HCT116 (cell line): ENCODE results near the gene TMEM117. TPM values are rescaled to one million over a fixed set of nuclear protein-coding genes. Genes with fewer than 3 reads are reported as not detected.

Source experiments
- ATAC-seq: fragments of 200-7000 bp; cut with Tn5 transposase; 2 replicates; pipeline ENCODE4 v1.9.1; 2020; ENCODE audit warnings: mild to moderate bottlenecking, moderate library complexity
- BruUV-seq: library from RNA; stranded (reverse); fragments of 400-500 nt; replicated peaks from 2 replicates; lab custom pipeline; 2021; lab: Mats Ljungman, UMichigan
- CTCF ChIA-PET: fragments of 300-600 bp; sonication (Branson Sonifier 250); formaldehyde crosslinking; loops from one replicate; lab custom pipeline; 2021; ENCODE audit warnings: antibody characterized with exemption; lab: Charles Lee
- POLR2A ChIA-PET: fragments of 300-600, 350-600 bp; sonication (Branson Sonifier 250); formaldehyde crosslinking; loops from one replicate; lab custom pipeline; 2021; ENCODE audit warnings: antibody characterized with exemption; lab: Charles Lee
- RAD21 ChIA-PET, 2 experiments: fragments of 300-600 bp; sonication (Branson Sonifier 250); formaldehyde crosslinking; loops; one replicate each; lab custom pipeline; 2023; ENCODE audit warnings: low total read pairs in 2 of 2; ENCODE audit not compliant: uncharacterized antibody in 2 of 2, unreplicated experiment in 2 of 2, low non-redundant PET in 1 of 2; lab: Charles Lee
- DNase-seq: peaks from one replicate; pipeline ENCODE4 v3.0.0-alpha.2; 2010; ENCODE audit warnings: low read depth, low spot score
- H2AFZ ChIP-seq: fragments of 200-600 bp; shearing (Covaris generic), sonication (generic); 2 replicates; pipeline ENCODE4 v1.6.1; 2017; ENCODE audit warnings: low read depth, mixed run types, mixed read lengths, antibody characterized with exemption, low read length; ENCODE audit not compliant: poor library complexity, severe bottlenecking
- H3K27ac ChIP-seq: 2 replicates; pipeline ENCODE4 v1.5.1; 2012; ENCODE audit warnings: low read depth, low read length
- H3K27me3 ChIP-seq: fragments of 200-600 bp; sonication (generic); 2 replicates; pipeline ENCODE4 v1.6.1; 2016; ENCODE audit warnings: mixed run types, low read length, mixed read lengths; ENCODE audit not compliant: insufficient read depth
- H3K36me3 ChIP-seq, 2 experiments: fragments of 200-500 bp in 1 of 2; fragments of 200-600 bp in 1 of 2; sonication (Bioruptor generic) in 1 of 2; sonication (generic) in 1 of 2; 2 replicates each; pipeline versions ENCODE4 v1.5.1 to v1.6.1; 2014 to 2016; ENCODE audit warnings: low read length in 2 of 2, inconsistent platforms in 1 of 2, mixed read lengths in 1 of 2, mixed run types in 1 of 2; ENCODE audit not compliant: insufficient read depth in 2 of 2, control insufficient read depth in 1 of 2
- H3K4me1 ChIP-seq, 2 experiments: fragments of 200-600 bp in 1 of 2; sonication (generic) in 1 of 2; 2 replicates each; pipeline versions ENCODE4 v1.5.1 to v1.6.1; 2012 to 2017; ENCODE audit warnings: low read length in 2 of 2, inconsistent platforms in 1 of 2, mild to moderate bottlenecking in 1 of 2, mixed read lengths in 1 of 2, mixed run types in 1 of 2, moderate library complexity in 1 of 2; ENCODE audit not compliant: insufficient read depth in 2 of 2, control insufficient read depth in 1 of 2
- H3K4me2 ChIP-seq: fragments of 200-600 bp; sonication (generic); 2 replicates; pipeline ENCODE4 v1.6.1; 2017; ENCODE audit warnings: mixed run types, low read length, mixed read lengths
- H3K4me3 ChIP-seq, 2 experiments: fragments of 200-600 bp in 1 of 2; sonication (generic) in 1 of 2; replicated peaks in 1 of 2; 2 replicates each; pipeline ENCODE4 v1.5.1; 2011 to 2016; ENCODE audit warnings: low read length in 2 of 2, control low read depth in 1 of 2, low read depth in 1 of 2, mild to moderate bottlenecking in 1 of 2, mixed read lengths in 1 of 2, mixed run types in 1 of 2
- H3K79me2 ChIP-seq: fragments of 200-600 bp; sonication (generic); 2 replicates; pipeline ENCODE4 v1.6.1; 2017; ENCODE audit warnings: mild to moderate bottlenecking, mixed run types, low read length, moderate library complexity, mixed read lengths; ENCODE audit not compliant: insufficient read depth
- H3K9ac ChIP-seq: fragments of 200-600 bp; sonication (generic); 2 replicates; pipeline ENCODE4 v1.6.1; 2016; ENCODE audit warnings: low read length, mixed read lengths
- H3K9me2 ChIP-seq: fragments of 200-600 bp; sonication (generic), shearing (Covaris generic); 2 replicates; pipeline ENCODE4 v1.6.1; 2017; ENCODE audit warnings: mixed run types, mild to moderate bottlenecking, moderate library complexity; ENCODE audit not compliant: insufficient read depth
- H3K9me3 ChIP-seq, 2 experiments: fragments of 200-500 bp in 1 of 2; fragments of 200-600 bp in 1 of 2; sonication (Bioruptor generic) in 1 of 2; sonication (generic) in 1 of 2; 2 replicates each; pipeline ENCODE4 v1.6.1; 2014 to 2017; ENCODE audit warnings: low read length in 2 of 2, mixed read lengths in 2 of 2, inconsistent platforms in 1 of 2, low read depth in 1 of 2, mild to moderate bottlenecking in 1 of 2, mixed run types in 1 of 2, moderate library complexity in 1 of 2; ENCODE audit not compliant: control insufficient read depth in 1 of 2, insufficient read depth in 1 of 2
- H4K20me1 ChIP-seq: fragments of 200-600 bp; sonication (generic), shearing (Covaris generic); 2 replicates; pipeline ENCODE4 v1.6.1; 2017; ENCODE audit warnings: mixed run types, mild to moderate bottlenecking, moderate library complexity; ENCODE audit not compliant: insufficient read depth
- CEBPB ChIP-seq: IDR thresholded peaks from 2 replicates; pipeline ENCODE4 v1.6.1; 2012; ENCODE audit warnings: low read depth
- EGR1 ChIP-seq: IDR thresholded peaks from 2 replicates; pipeline ENCODE4 v1.6.1; 2012; ENCODE audit warnings: low read depth
- EZH2 ChIP-seq: fragments of 200-600 bp; sonication (generic); IDR thresholded peaks from 2 replicates; pipeline ENCODE4 v1.6.1; 2017; ENCODE audit warnings: antibody characterized with exemption, mixed run types
- RAD21 ChIP-seq: IDR thresholded peaks from 2 replicates; pipeline ENCODE4 v1.6.1; 2012; ENCODE audit warnings: low read depth, mild to moderate bottlenecking
- SIN3A ChIP-seq: IDR thresholded peaks from 2 replicates; pipeline ENCODE4 v1.6.1; 2012; ENCODE audit warnings: low read depth
- SP1 ChIP-seq: IDR thresholded peaks from 2 replicates; pipeline ENCODE4 v1.6.1; 2012; ENCODE audit warnings: low read depth
- TCF7L2 ChIP-seq: IDR thresholded peaks from 2 replicates; pipeline ENCODE4 v1.7.0; 2011; ENCODE audit warnings: borderline replicate concordance, inconsistent platforms; ENCODE audit not compliant: insufficient read depth, insufficient read length; ENCODE audit errors: extremely low read depth
- YY1 ChIP-seq: IDR thresholded peaks from 2 replicates; pipeline ENCODE4 v1.6.1; 2011; ENCODE audit warnings: low read length, low read depth, moderate library complexity, mild to moderate bottlenecking; ENCODE audit not compliant: insufficient replicate concordance; ENCODE audit errors: extremely low read depth
- intact Hi-C: fragments of 100-400 bp; cut with micrococcal nuclease; formaldehyde crosslinking; loops from 2 replicates; pipeline ENCODE4 v1.10.0; 2022
- total RNA-seq: library from RNA; stranded (reverse); gene quantifications from one replicate; pipeline ENCODE4 v1.2.1, GENCODE V29; 2021; ENCODE audit not compliant: unreplicated experiment
- TF ChIP-seq, protein P1 (sequence below): IDR thresholded peaks from 2 replicates; pipeline ENCODE4 v1.6.1; 2012; ENCODE audit warnings: low read depth
- TF ChIP-seq, protein P2 (sequence below), 3 experiments: fragments of 200-600 bp in 1 of 3; sonication (generic) in 1 of 3; IDR thresholded peaks in 2 of 3; conservative IDR thresholded peaks in 1 of 3; 2 replicates each; pipeline ENCODE4 v1.5.1; 2012 to 2017; ENCODE audit warnings: low read depth in 2 of 3, low read length in 2 of 3, antibody characterized with exemption in 1 of 3, borderline replicate concordance in 1 of 3, control low read depth in 1 of 3, mild to moderate bottlenecking in 1 of 3, mixed read lengths in 1 of 3, mixed run types in 1 of 3, moderate library complexity in 1 of 3; ENCODE audit not compliant: insufficient read depth in 1 of 3

Gene TMEM117
- total RNA-seq, 1 experiment from 2014 or later: 3.6 TPM

DNA sequence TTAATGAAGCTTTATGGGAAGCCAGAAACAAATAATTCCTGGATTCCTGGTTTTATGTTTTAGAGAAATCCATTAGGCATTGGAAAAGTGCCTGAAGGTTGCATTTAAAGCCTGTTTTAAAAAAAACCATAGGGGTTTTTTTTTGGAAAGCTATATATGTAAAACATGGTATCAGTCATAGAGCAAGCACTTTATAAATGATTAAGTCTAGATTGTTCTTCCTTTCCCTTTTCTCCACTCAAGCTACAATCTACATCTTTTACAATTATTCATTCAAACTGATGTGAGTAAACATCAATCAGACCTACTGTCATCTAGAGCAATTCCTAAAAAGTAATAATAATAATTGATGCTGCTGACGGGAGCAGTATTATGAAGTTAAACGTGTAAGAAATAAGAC is 500.7 kb downstream of the TMEM117 start:
- POLR2A ChIA-PET: no interaction called here
- H3K9me2 ChIP-seq: no peaks in the 10 kb centered on the region
- H4K20me1 ChIP-seq: no peaks in the 10 kb centered on the region
- no peak for DNase-seq
- H3K4me3 ChIP-seq: no peak overlapping the region
- H3K79me2 ChIP-seq: no peaks in the 10 kb centered on the region
- no peak for TF ChIP-seq YY1
- no peak for TF ChIP-seq CEBPB
- no peak for TF ChIP-seq SP1
- no peak for TF ChIP-seq RAD21
- no peak for TF ChIP-seq EZH2
- TF ChIP-seq, protein P1, sequence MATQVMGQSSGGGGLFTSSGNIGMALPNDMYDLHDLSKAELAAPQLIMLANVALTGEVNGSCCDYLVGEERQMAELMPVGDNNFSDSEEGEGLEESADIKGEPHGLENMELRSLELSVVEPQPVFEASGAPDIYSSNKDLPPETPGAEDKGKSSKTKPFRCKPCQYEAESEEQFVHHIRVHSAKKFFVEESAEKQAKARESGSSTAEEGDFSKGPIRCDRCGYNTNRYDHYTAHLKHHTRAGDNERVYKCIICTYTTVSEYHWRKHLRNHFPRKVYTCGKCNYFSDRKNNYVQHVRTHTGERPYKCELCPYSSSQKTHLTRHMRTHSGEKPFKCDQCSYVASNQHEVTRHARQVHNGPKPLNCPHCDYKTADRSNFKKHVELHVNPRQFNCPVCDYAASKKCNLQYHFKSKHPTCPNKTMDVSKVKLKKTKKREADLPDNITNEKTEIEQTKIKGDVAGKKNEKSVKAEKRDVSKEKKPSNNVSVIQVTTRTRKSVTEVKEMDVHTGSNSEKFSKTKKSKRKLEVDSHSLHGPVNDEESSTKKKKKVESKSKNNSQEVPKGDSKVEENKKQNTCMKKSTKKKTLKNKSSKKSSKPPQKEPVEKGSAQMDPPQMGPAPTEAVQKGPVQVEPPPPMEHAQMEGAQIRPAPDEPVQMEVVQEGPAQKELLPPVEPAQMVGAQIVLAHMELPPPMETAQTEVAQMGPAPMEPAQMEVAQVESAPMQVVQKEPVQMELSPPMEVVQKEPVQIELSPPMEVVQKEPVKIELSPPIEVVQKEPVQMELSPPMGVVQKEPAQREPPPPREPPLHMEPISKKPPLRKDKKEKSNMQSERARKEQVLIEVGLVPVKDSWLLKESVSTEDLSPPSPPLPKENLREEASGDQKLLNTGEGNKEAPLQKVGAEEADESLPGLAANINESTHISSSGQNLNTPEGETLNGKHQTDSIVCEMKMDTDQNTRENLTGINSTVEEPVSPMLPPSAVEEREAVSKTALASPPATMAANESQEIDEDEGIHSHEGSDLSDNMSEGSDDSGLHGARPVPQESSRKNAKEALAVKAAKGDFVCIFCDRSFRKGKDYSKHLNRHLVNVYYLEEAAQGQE: no peak
- TF ChIP-seq TCF7L2: no peak
- no peak for TF ChIP-seq SIN3A
- TF ChIP-seq, protein P2, sequence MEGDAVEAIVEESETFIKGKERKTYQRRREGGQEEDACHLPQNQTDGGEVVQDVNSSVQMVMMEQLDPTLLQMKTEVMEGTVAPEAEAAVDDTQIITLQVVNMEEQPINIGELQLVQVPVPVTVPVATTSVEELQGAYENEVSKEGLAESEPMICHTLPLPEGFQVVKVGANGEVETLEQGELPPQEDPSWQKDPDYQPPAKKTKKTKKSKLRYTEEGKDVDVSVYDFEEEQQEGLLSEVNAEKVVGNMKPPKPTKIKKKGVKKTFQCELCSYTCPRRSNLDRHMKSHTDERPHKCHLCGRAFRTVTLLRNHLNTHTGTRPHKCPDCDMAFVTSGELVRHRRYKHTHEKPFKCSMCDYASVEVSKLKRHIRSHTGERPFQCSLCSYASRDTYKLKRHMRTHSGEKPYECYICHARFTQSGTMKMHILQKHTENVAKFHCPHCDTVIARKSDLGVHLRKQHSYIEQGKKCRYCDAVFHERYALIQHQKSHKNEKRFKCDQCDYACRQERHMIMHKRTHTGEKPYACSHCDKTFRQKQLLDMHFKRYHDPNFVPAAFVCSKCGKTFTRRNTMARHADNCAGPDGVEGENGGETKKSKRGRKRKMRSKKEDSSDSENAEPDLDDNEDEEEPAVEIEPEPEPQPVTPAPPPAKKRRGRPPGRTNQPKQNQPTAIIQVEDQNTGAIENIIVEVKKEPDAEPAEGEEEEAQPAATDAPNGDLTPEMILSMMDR (IDR thresholded peaks at IDR 0.05 in 2 of 3, conservative IDR thresholded peaks at IDR 0.05 in 1 of 3; ENCODE audit: borderline replicate concordance in 1 of 3, insufficient read depth in 1 of 3, low read depth in 2 of 3, low read length in 2 of 3): no peak
- no peak for TF ChIP-seq EGR1
- TF ChIP-seq, all 23 proteins: peak for 0
- Histone ChIP-seq H3K4me2 (no peak overlapping the region), H3K27ac (no peak overlapping the region), H3K4me1 (no peaks in the 10 kb centered on the region), H3K9ac (no peak overlapping the region), H3K36me3 (no peaks in the 10 kb centered on the region), H2AFZ (no peak overlapping the region), H3K27me3 (no peaks in the 10 kb centered on the region), H3K9me3 (no peaks in the 10 kb centered on the region)
- no peak for ATAC-seq
- intact Hi-C loops: no loop called here
- BruUV-seq: no TSS peak
- RAD21 ChIA-PET: no interaction called here
- CTCF ChIA-PET: no interaction called here
